CD14-positive monocyte (primary cell): Measurements from ENCODE around the gene STN1. TPM values are rescaled to one million over a fixed set of nuclear protein-coding genes. Genes with fewer than 3 reads are reported as not detected.

Experiments used
- DNase-seq, 3 donors: peaks; one replicate each; pipeline ENCODE4 v3.0.0-alpha.2; 2011 to 2022
- H2AFZ ChIP-seq: 2 replicates; pipeline ENCODE4 v1.6.0; 2012; ENCODE audit warnings: mild to moderate bottlenecking, low read depth, low read length, inconsistent platforms; ENCODE audit not compliant: insufficient read depth, poor library complexity, severe bottlenecking
- H3K27ac ChIP-seq, 2 donors: 1 replicate in 1 of 2; 2 replicates in 1 of 2; pipeline ENCODE4 v1.5.1; 2012 to 2013; ENCODE audit warnings: low read length in 2 of 2, control low read depth in 1 of 2, inconsistent platforms in 1 of 2, low read depth in 1 of 2, mild to moderate bottlenecking in 1 of 2
- H3K27me3 ChIP-seq, 2 donors: one replicate each; pipeline versions ENCODE4 v1.6.0 to v1.6.1; 2011 to 2013; ENCODE audit warnings: low read length in 2 of 2; ENCODE audit not compliant: control insufficient read depth in 2 of 2, insufficient read depth in 2 of 2
- H3K36me3 ChIP-seq, 2 donors: replicated peaks in 1 of 2; 1 replicate in 1 of 2; 2 replicates in 1 of 2; pipeline versions ENCODE4 v1.5.1 to v1.6.1; 2012 to 2013; ENCODE audit warnings: low read length in 2 of 2, control low read depth in 1 of 2, inconsistent platforms in 1 of 2, mild to moderate bottlenecking in 1 of 2; ENCODE audit not compliant: insufficient read depth in 2 of 2, control insufficient read depth in 1 of 2
- H3K4me1 ChIP-seq, 2 donors: 1 replicate in 1 of 2; 2 replicates in 1 of 2; pipeline versions ENCODE4 v1.5.1 to v1.6.1; 2012 to 2013; ENCODE audit warnings: low read length in 2 of 2, control low read depth in 1 of 2, inconsistent platforms in 1 of 2, mild to moderate bottlenecking in 1 of 2, moderate library complexity in 1 of 2; ENCODE audit not compliant: insufficient read depth in 2 of 2, control insufficient read depth in 1 of 2
- H3K4me2 ChIP-seq: replicated peaks from 2 replicates; pipeline ENCODE3; 2012; ENCODE audit warnings: low read length, moderate library complexity, mild to moderate bottlenecking; ENCODE audit not compliant: poor library complexity, severe bottlenecking; ENCODE audit errors: extremely low read depth
- H3K4me3 ChIP-seq, 3 experiments: fragments of 200-600 bp in 1 of 3; sonication (generic) in 1 of 3; replicated peaks in 1 of 3; 1 replicate in 2 of 3; 2 replicates in 1 of 3; pipeline ENCODE4 v1.5.1; 2011 to 2013; ENCODE audit warnings: low read length in 3 of 3, mild to moderate bottlenecking in 3 of 3, control low read depth in 2 of 3, low read depth in 2 of 3, inconsistent platforms in 1 of 3, moderate library complexity in 1 of 3
- H3K79me2 ChIP-seq: 2 replicates; pipeline ENCODE4 v1.6.0; 2012; ENCODE audit warnings: mild to moderate bottlenecking, control low read depth, inconsistent platforms, low read length, moderate library complexity; ENCODE audit not compliant: insufficient read depth
- H3K9ac ChIP-seq: 2 replicates; pipeline ENCODE4 v1.6.0; 2017; ENCODE audit warnings: low read length, mild to moderate bottlenecking; ENCODE audit not compliant: insufficient read depth, poor library complexity, severe bottlenecking
- H3K9me3 ChIP-seq, 2 donors: replicated peaks in 1 of 2; 1 replicate in 1 of 2; 2 replicates in 1 of 2; pipeline versions ENCODE4 v1.5.1 to v1.6.1; 2012 to 2013; ENCODE audit warnings: low read length in 2 of 2, control low read depth in 1 of 2; ENCODE audit not compliant: control insufficient read depth in 1 of 2, insufficient read depth in 1 of 2
- H4K20me1 ChIP-seq: 2 replicates; pipeline ENCODE4 v1.6.0; 2012; ENCODE audit warnings: mild to moderate bottlenecking, low read length, control low read depth, moderate library complexity; ENCODE audit not compliant: insufficient read depth
- H3K27ac Mint-ChIP-seq, 7 donors: one replicate each; pipeline ENCODE4 v1.8.0; 2020; ENCODE audit warnings: mild to moderate bottlenecking in 7 of 7, mixed read lengths in 7 of 7, moderate library complexity in 6 of 7, inconsistent platforms in 2 of 7
- H3K27me3 Mint-ChIP-seq, 3 donors: one replicate each; pipeline ENCODE4 v1.8.0; 2021 to 2022; ENCODE audit warnings: low read depth in 3 of 3, mild to moderate bottlenecking in 3 of 3, mixed read lengths in 3 of 3, moderate library complexity in 3 of 3, inconsistent platforms in 1 of 3
- H3K36me3 Mint-ChIP-seq, 2 donors: one replicate each; pipeline ENCODE4 v1.8.0; 2020; ENCODE audit warnings: mixed read lengths in 2 of 2, inconsistent platforms in 1 of 2, mild to moderate bottlenecking in 1 of 2
- H3K4me1 Mint-ChIP-seq: one replicate; pipeline ENCODE4 v1.8.0; 2020; ENCODE audit warnings: mild to moderate bottlenecking, mixed read lengths
- H3K4me3 Mint-ChIP-seq, 2 donors: one replicate each; pipeline ENCODE4 v1.8.0; 2020; ENCODE audit warnings: mild to moderate bottlenecking in 2 of 2, mixed read lengths in 2 of 2, moderate library complexity in 1 of 2
- H3K9me3 Mint-ChIP-seq, 7 donors: one replicate each; pipeline ENCODE4 v1.8.0; 2020 to 2022; ENCODE audit warnings: mixed read lengths in 7 of 7, mild to moderate bottlenecking in 6 of 7, moderate library complexity in 6 of 7, inconsistent platforms in 2 of 7
- WGBS: methylation state at CpG from one replicate; pipeline ENCODE4 v1.1.5; 2013; ENCODE audit warnings: missing lambda C conversion rate; ENCODE audit not compliant: insufficient coverage; 5-methylcytosine and 5-hydroxymethylcytosine counted together
- intact Hi-C, 2 donors: fragments of 100-400 bp; cut with micrococcal nuclease; formaldehyde crosslinking; loops; one replicate each; pipeline versions ENCODE4 v1.15.0 to v1.15.1; 2023
- polyA plus RNA-seq, 3 donors: library from polyadenylated mRNA; depleted of rRNA in 1 of 3; unstranded in 2 of 3; stranded (reverse) in 1 of 3; fragments of 300-500 nt in 2 of 3; fragments of >200 nt in 1 of 3; fragmentation: Illumina TruSeq in 2 of 3; gene quantifications; 1 replicate in 2 of 3; 2 replicates in 1 of 3; pipeline ENCODE4 v1.2.3, GENCODE V29; 2012 to 2021
- TF ChIP-seq, protein P1 (sequence below): fragments of 200-600 bp; IDR thresholded peaks from one replicate; pipeline ENCODE4 v1.8.0; 2022; ENCODE audit warnings: antibody characterized with exemption, mild to moderate bottlenecking

Gene STN1
- polyA plus RNA-seq, 3 donors, result 19.3 to 37.4 (median 35.9) TPM

DNA sequence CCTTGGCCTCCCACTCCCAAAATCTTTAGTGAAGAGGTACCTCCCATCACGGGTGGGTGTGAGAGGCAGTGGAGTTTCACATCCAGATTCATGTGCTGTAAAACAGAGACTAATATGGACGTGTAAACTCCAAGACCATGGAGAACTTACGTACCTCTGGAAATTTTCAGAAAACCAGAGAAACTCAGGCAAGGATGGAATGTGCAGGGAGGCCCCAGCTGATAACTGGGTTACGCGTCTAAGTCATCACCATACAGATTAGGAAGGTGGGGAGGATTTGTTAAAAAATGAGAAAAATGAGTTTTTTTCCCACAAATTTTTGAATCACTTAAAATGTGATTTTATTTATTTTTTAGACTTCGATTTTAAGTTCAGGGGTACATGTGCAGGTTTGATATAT, 16.3 kb upstream of the STN1 start:
- TF ChIP-seq, protein P1, sequence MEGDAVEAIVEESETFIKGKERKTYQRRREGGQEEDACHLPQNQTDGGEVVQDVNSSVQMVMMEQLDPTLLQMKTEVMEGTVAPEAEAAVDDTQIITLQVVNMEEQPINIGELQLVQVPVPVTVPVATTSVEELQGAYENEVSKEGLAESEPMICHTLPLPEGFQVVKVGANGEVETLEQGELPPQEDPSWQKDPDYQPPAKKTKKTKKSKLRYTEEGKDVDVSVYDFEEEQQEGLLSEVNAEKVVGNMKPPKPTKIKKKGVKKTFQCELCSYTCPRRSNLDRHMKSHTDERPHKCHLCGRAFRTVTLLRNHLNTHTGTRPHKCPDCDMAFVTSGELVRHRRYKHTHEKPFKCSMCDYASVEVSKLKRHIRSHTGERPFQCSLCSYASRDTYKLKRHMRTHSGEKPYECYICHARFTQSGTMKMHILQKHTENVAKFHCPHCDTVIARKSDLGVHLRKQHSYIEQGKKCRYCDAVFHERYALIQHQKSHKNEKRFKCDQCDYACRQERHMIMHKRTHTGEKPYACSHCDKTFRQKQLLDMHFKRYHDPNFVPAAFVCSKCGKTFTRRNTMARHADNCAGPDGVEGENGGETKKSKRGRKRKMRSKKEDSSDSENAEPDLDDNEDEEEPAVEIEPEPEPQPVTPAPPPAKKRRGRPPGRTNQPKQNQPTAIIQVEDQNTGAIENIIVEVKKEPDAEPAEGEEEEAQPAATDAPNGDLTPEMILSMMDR, result no peak
- Histone ChIP-seq H3K4me3 (no peak overlapping the region), H3K9me3 (no peaks in the 10 kb centered on the region), H3K4me1 (no peaks in the 10 kb centered on the region), H2AFZ (no peak overlapping the region), H3K79me2 (no peaks in the 10 kb centered on the region), H3K4me2 (no peak overlapping the region), H3K9ac (no peak overlapping the region), H4K20me1 (no peaks in the 10 kb centered on the region), H3K27me3 (no peaks in the 10 kb centered on the region), H3K36me3 (no peaks in the 10 kb centered on the region), H3K27ac (no peak overlapping the region)
- Mint-ChIP-seq H3K9me3 (peaks cover 0 to 2% (median 0%) of the 10 kb centered on the region in 7 donors), H3K36me3 (no peaks in the 10 kb centered on the region), H3K4me3 (no peak overlapping the region), H3K27ac (peak overlapping the region in 2 of 7 donors; percentile 44 to 51), H3K4me1 (no peaks in the 10 kb centered on the region), H3K27me3 (peaks cover 0 to 2% (median 1%) of the 10 kb centered on the region in 3 donors)
- intact Hi-C loops, result no loop called here
- DNase-seq, result no peak
- WGBS, result 86% methylated on average over 1 of the region's 6 CpGs

DNA sequence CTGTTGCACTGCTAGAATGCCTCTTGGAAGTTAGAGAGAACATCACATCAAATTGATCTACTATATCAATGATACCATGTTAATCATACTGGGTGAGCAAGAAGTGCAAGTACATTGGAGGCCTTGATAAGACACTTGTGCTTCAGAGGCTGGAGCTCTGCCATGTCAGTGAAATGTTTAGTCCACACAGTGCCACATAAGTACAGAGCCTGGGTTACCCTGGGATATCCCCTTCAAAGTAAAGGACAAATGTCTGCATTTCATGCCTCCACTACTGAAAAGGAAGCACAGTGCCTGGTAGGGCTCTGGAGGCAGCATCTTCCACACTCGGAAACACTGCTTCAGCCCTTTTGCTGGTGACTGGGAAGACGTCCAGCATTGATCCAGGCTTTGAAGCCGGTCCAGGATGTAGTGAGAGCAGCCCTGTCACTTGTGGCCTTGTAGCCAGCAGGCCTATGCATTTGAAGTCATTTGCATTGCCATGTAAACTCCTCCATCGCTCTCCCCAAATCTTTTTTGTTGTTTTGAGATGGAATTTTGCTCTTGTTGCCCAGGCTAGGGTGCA, 15.7 kb upstream of the STN1 start:
- H3K4me1 ChIP-seq, result no peaks in the 10 kb centered on the region
- TF ChIP-seq, protein P1, result no peak
- no peak overlapping the region for H3K27ac ChIP-seq
- no peaks in the 10 kb centered on the region for H3K36me3 Mint-ChIP-seq
- no peak overlapping the region for H3K4me2 ChIP-seq
- DNase-seq, result no peak
- H3K27me3 ChIP-seq, result no peaks in the 10 kb centered on the region
- H3K27ac Mint-ChIP-seq, result no peak overlapping the region
- H3K4me3 ChIP-seq, result no peak overlapping the region
- peak overlapping the region; percentile 36 for H2AFZ ChIP-seq
- no peaks in the 10 kb centered on the region for H3K79me2 ChIP-seq
- H3K9me3 Mint-ChIP-seq, result peaks cover 0 to 2% (median 0%) of the 10 kb centered on the region in 7 donors
- no peak overlapping the region for H3K4me3 Mint-ChIP-seq
- H3K9me3 ChIP-seq, result no peaks in the 10 kb centered on the region
- H3K27me3 Mint-ChIP-seq, result peaks cover 0 to 2% (median 1%) of the 10 kb centered on the region in 3 donors
- no peaks in the 10 kb centered on the region for H4K20me1 ChIP-seq
- H3K4me1 Mint-ChIP-seq, result no peaks in the 10 kb centered on the region
- H3K9ac ChIP-seq, result no peak overlapping the region
- H3K36me3 ChIP-seq, result no peaks in the 10 kb centered on the region
- intact Hi-C loops, result no loop called here
- 88% methylated on average over 4 of the region's 4 CpGs for WGBS
